Heart left ventricle (tissue), 16 donors: ENCODE results near the gene NKX2-3. TPM values are rescaled to one million over a fixed set of nuclear protein-coding genes. Genes with fewer than 3 reads are reported as not detected.

Experiments used
- ATAC-seq, 4 donors: fragments of 200-7000 bp; cut with Tn5 transposase; one replicate each; pipeline ENCODE4 v1.9.1; 2020 to 2022; ENCODE audit warnings: moderate library complexity in 4 of 4, mild to moderate bottlenecking in 3 of 4, moderate number of reproducible peaks in 1 of 4
- DNase-seq, 5 donors: peaks; one replicate each; pipeline ENCODE4 v3.0.0-alpha.2; 2020
- H3K27ac ChIP-seq, 12 donors: fragments of 200-600 bp; sonication (generic) in 4 of 12; one replicate each; pipeline versions ENCODE4 v1.5.0 to v1.8.0; 2016 to 2022; ENCODE audit warnings: mild to moderate bottlenecking in 2 of 12
- H3K27me3 ChIP-seq, 9 donors: fragments of 200-600 bp; sonication (generic) in 2 of 9; one replicate each; pipeline versions ENCODE4 v1.5.1 to v1.8.0; 2016 to 2022; ENCODE audit warnings: mild to moderate bottlenecking in 3 of 9
- H3K36me3 ChIP-seq, 9 donors: fragments of 200-600 bp; sonication (generic) in 2 of 9; one replicate each; pipeline versions ENCODE4 v1.5.0 to v1.8.0; 2018 to 2022; ENCODE audit warnings: mild to moderate bottlenecking in 2 of 9
- H3K4me1 ChIP-seq, 12 donors: fragments of 200-600 bp; sonication (generic) in 4 of 12; one replicate each; pipeline versions ENCODE4 v1.5.0 to v1.8.0; 2016 to 2022; ENCODE audit warnings: mild to moderate bottlenecking in 3 of 12
- H3K4me3 ChIP-seq, 12 donors: fragments of 200-600 bp; sonication (generic) in 4 of 12; one replicate each; pipeline versions ENCODE4 v1.5.0 to v1.8.0; 2017 to 2022; ENCODE audit warnings: mild to moderate bottlenecking in 9 of 12, moderate library complexity in 4 of 12
- H3K9me3 ChIP-seq, 12 donors: fragments of 200-600 bp; sonication (generic) in 4 of 12; one replicate each; pipeline versions ENCODE4 v1.5.0 to v1.8.0; 2016 to 2022; ENCODE audit warnings: mild to moderate bottlenecking in 1 of 12
- CTCF ChIP-seq, 12 donors: fragments of 200-600 bp; sonication (generic) in 4 of 12; IDR thresholded peaks; one replicate each; pipeline versions ENCODE4 v1.5.0 to v1.8.0; 2018 to 2022; ENCODE audit warnings: antibody characterized with exemption in 12 of 12, mild to moderate bottlenecking in 5 of 12
- POLR2A ChIP-seq, 2 donors: fragments of 450-650 bp; IDR thresholded peaks; one replicate each; pipeline ENCODE4 v1.6.1; 2017; ENCODE audit warnings: antibody characterized with exemption in 2 of 2, mild to moderate bottlenecking in 2 of 2, moderate library complexity in 2 of 2
- whole genome bisulfite sequencing, 4 donors: extraction: QIAGEN DNeasy Blood & Tissue Kit in 2 of 4; methylation state at CpG; one replicate each; pipeline versions ENCODE4 v1.1.5 to v1.1.7; 2013 to 2018; 5-methylcytosine and 5-hydroxymethylcytosine counted together
- intact Hi-C, 10 donors: fragments of 100-400 bp; cut with DNase I; formaldehyde crosslinking; loops; one replicate each; pipeline versions ENCODE4 v1.11.1 to v1.14.2; 2022
- polyA plus RNA-seq, 2 donors: library from polyadenylated mRNA; stranded (reverse); fragments of 200-250 nt; gene quantifications; one replicate each; pipeline ENCODE4 v1.2.3, GENCODE V29; 2013
- total RNA-seq, 9 donors: library from RNA; depleted of rRNA in 2 of 9; stranded (reverse); fragments of >200 nt in 2 of 9; fragmentation: NEBNext Ultra II Directional in 3 of 9; extraction: Animal tissue kit (Norgen Biotek cat#: 25700) in 3 of 9; gene quantifications; one replicate each; pipeline versions ENCODE4 v1.1.0 to v1.2.4, GENCODE V29; 2016 to 2023
- donor health status: ischemic (EF 13 %, LVEDD 7.1; RV severe dilation, severe dysfunction).
- donor health status: healthy with polysubstance abuse.
- donor health status: DM: no; HTN: yes; CAD: no.
- donor health status: DM: no; HTN: no; CAD: no.
- donor health status: ischemic (EF 25% LVEDD 6.9; RV normal size, moderate dysfunction).
- donor health status: ischemic (EF 25% LVEDD 5.7; RV mildly dilated, moderate dysfunction).
- donor health status: healthy.
- donor health status: DM: yes; HTN: yes; CAD: no.
- donor health status: ischemic (EF 35%, LVEDD 5.7; RV mildly dilated, moderate dysfunction).
- donor health status: nonischemic (EF 11% LVEDD 7.7; RV severe dilation, severe dysfunction).
- donor health status: DM: yes; HTN: yes; CAD: no.
- donor health status: PGD.
- donor health status: ischemic (EF 29% LVEDD 5.4; RV normal size, mild dysfunction).
- donor health status: nonischemic (EF 23%, LVEDD 6.1; RV moderate dilation, normal function).

The NKX2-3 gene
- total and polyA plus RNA-seq, 11 donors: not detected

- Histone ChIP-seq H3K27me3 (peaks cover 61 to 99% (median 85%) of the 10 kb centered on the region in 9 donors), H3K4me1 (peaks cover 0 to 26% (median 0%) of the 10 kb centered on the region in 12 donors), H3K36me3 (no peaks in the 10 kb centered on the region), H3K4me3 (no peak overlapping the region), H3K27ac (peak overlapping the region in 1 of 12 donors; percentile 93), H3K9me3 (no peaks in the 10 kb centered on the region)
- DNase-seq: no peak
- intact Hi-C loops: no loop called here
- no peak for ATAC-seq
- TF ChIP-seq POLR2A (IDR thresholded peaks at IDR 0.05) (no peak), CTCF (IDR thresholded peaks at IDR 0.05) (no peak)
- WGBS, 4 donors: 14 to 20% (median 18%) methylated on average over 50 to 51 of the region's 51 CpGs
Observed at GRCh38 chr10:99521765-99522469, 10.8 kb upstream of the NKX2-3 start.

- intact Hi-C loops: no loop called here
- ATAC-seq (no peak), DNase-seq (no peak)
- Histone ChIP-seq H3K4me3 (no peak overlapping the region), H3K27me3 (peaks cover 68 to 100% (median 93%) of the 10 kb centered on the region in 9 donors), H3K4me1 (peaks cover 0 to 29% (median 0%) of the 10 kb centered on the region in 12 donors), H3K9me3 (no peaks in the 10 kb centered on the region), H3K27ac (peak overlapping the region in 1 of 12 donors; percentile 93), H3K36me3 (no peaks in the 10 kb centered on the region)
- no peak for TF ChIP-seq POLR2A (IDR thresholded peaks at IDR 0.05)
- no peak for TF ChIP-seq CTCF (IDR thresholded peaks at IDR 0.05)
- 13 to 18% (median 15%) methylated on average over 24 to 35 of the region's 35 CpGs for whole genome bisulfite sequencing, 4 donors
Observed at GRCh38 chr10:99522470-99523250, 10.1 kb upstream of the NKX2-3 start.

- intact Hi-C loops: no loop called here
- no peak for ATAC-seq
- no peak overlapping the region for H3K4me3 ChIP-seq
Observed at GRCh38 chr10:99523251-99523773, 9.4 kb upstream of the NKX2-3 start.

More at GRCh38 chr10:99523251-99523773, 9.4 kb upstream of the NKX2-3 start:
- Histone ChIP-seq H3K9me3 (no peaks in the 10 kb centered on the region), H3K27me3 (peaks cover 75 to 100% (median 94%) of the 10 kb centered on the region in 9 donors), H3K36me3 (no peaks in the 10 kb centered on the region), H3K4me1 (peaks cover 0 to 30% (median 0%) of the 10 kb centered on the region in 12 donors), H3K27ac (peak overlapping the region in 1 of 12 donors; percentile 93)
- TF ChIP-seq CTCF (IDR thresholded peaks at IDR 0.05) (no peak), POLR2A (IDR thresholded peaks at IDR 0.05) (no peak)
- DNase-seq: no peak
- 1 to 5% (median 2%) methylated on average over 24 to 25 of the region's 25 CpGs for WGBS, 4 donors
